HG02970 (cell line): Measurements from ENCODE around the gene OR5AC2.

ENCODE experiments used
- ATAC-seq: cut with Tn5 transposase; IDR thresholded peaks from one replicate; pipeline ENCODE4 v1.9.1; 2021; ENCODE audit warnings: mild to moderate bottlenecking, moderate library complexity, moderate number of reproducible peaks; ENCODE audit not compliant: unreplicated experiment, low FRiP score

OR5AC2 gene

DNA sequence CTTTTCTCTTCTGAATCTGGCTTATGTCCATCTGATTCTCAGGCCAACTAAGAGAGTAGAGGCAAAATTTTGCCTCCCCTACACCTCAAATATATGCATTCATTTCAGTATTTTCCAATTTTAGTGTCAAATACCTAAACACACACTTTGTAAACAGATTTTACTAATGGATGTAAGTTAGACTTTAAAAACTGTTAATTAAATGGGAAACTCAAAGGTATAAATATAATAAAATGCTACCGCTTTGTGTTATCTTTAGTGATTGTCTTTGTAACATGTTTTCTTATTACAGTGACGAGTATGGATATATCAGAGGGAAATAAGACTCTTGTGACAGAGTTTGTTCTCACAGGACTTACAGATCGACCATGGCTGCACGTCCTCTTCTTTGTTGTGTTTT, at the start of gene OR5AC2:
TSS of gene OR5AC2 (plus strand) at position 301 of the 400 bp plus-strand sequence. CDS start at position 301, 0 bp downstream.
- ATAC-seq, result no peak

- no peak for ATAC-seq
Measured at GRCh38 chr3:98038286-98038685, 48.7 kb upstream of the OR5AC2 start.

DNA sequence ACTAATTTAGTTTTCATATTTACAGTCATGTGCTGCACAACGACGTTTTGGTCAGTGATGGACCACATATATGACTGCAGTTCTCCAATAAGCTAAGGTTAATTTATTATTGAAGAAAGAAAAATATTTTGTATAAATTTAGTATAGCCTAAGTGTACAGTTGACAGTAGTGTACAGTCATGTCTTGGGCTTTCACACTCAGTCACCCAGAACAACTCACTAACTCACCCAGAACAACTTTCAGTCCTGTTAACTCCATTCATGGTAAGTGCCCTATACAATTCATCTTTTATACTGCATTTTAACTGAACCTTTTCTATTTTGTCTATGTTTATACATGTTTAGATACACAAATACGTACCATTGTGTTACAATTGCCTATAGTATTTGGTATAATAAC, 48.1 kb upstream of the OR5AC2 start:
- no peak for ATAC-seq

- ATAC-seq, result peak; percentile 96
Measured at GRCh38 chr3:98039322-98040024, 47.5 kb upstream of the OR5AC2 start.

GRCh38 chr3:98041350-98041749, 45.6 kb upstream of the OR5AC2 start:
- ATAC-seq, result no peak

GRCh38 chr3:98048586-98048985, 38.4 kb upstream of the OR5AC2 start:
- ATAC-seq, result no peak

- no peak for ATAC-seq
Measured at GRCh38 chr3:98049271-98049670, 37.7 kb upstream of the OR5AC2 start.

DNA sequence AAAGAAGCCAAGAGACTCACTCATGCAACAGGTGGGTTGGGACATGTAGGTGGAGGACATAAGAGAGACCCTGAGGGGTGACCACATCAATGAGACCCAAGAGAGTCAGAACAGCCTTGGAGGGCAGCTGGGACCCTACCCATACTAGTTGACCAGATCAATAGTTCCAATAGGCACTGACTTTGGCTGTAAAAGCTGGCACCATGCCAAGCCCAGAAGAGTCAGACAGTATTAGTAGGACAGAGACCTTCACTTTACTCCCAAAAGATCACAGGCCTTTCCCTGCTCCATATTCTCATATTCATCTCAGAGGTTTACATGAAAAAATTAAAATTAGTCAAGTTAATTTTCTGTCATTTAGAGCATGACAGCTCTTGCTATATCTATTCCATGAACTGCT, 30.9 kb upstream of the OR5AC2 start:
- ATAC-seq, result no peak

GRCh38 chr3:98057631-98058030, 29.3 kb upstream of the OR5AC2 start:
- ATAC-seq, result no peak

- no peak for ATAC-seq
Measured at GRCh38 chr3:98058244-98058960, 28.6 kb upstream of the OR5AC2 start.

DNA sequence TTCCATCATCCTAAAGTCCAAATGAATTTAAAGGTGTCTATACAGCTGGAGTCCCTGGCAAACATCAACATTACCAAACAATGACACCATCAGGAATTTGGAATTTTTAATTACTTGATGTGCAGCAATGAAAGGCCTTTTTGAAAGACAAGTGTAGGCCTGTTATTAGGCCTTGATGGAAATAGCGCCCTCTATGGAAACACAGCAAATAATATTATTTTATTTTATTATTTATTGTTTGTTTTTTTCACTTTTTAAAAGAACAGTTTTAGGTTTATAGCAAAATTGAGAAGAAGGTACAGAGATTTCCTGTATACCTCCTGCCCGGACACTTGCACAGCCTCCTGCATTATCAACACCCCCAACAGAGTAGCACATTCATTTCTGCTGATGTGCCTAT, 18.1 kb upstream of the OR5AC2 start:
- no peak for ATAC-seq

- no peak for ATAC-seq
Measured at GRCh38 chr3:98070840-98071239, 16.1 kb upstream of the OR5AC2 start.

GRCh38 chr3:98073486-98073885, 13.5 kb upstream of the OR5AC2 start:
- no peak for ATAC-seq

DNA sequence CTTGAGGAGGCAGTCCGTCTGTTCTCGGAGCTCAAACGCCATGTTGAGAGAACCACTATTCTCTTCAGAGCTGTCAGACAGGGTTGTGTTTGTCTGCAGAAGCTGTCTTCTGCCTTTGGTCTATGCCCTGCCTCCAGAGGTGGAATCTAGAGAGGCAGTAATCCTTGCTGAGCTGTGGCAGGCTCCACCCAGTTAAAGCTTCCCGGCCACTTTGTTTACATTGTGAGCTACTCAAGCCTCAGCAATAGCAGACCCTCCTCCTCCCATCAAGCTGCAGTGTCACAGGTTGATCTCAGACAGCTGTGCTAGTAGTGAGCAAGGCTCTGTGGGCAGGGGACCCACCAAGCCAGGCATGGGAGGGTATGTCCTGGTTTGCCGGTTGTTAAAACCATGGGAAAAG, 8.9 kb downstream of the OR5AC2 start:
- no peak for ATAC-seq

DNA sequence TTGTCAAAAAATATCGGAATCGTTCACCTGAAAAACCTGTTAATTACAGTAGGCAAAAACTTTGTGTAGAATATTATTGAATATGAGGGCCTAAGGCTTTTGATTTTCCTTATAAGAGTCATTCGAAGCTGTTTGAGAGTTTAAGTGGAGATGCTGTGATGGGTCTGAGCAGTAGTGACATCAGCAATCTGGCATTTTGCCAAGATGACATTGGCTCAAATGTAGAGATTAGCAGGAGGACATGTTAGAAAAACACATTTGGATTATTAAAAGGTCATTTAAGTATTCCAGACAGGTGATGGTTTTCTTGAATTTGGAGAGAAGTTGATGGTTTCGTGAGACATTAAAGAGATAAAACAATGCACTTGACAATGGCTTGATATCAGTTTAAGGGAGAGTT, 12.9 kb downstream of the OR5AC2 start:
- ATAC-seq, result no peak

GRCh38 chr3:98108162-98108561, 21.2 kb downstream of the OR5AC2 start:
- no peak for ATAC-seq

DNA sequence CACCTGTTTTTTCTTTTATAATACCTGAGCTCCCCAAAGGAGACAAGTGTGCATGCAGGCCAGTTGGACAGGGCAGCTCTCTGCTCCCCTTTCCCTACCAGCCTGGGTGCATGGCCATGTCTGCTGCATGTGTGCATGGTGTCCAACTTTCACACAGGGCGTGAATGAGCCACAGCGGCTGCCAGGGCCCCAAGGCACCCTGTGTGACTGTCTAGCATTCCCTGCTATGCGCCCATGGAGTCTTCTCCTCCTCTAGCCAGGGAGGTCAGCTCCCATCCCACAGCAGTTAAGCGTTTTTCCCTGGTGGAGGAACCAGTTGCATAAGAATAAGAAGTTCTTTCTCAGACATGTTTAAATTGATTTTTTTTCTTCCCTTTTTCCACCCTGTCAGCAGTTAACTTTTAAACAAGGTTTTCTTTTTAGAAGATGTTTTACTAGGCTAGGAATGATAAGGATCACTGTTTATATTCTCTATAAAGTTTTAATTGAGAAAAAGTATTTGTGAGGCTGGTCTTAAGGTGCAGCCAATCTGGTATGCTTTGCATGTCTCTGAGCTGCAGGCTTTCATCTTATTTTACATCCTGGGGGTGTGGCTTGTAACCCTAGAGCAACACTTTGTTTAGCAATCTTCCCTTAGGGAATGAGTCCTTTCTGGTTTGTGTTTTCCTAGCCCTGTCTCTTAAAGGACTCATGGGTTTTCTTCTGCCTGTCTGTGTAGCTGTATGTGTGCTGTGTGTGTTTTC, 23.0 kb downstream of the OR5AC2 start:
- no peak for ATAC-seq

GRCh38 chr3:98110550-98110908, 23.6 kb downstream of the OR5AC2 start:
- ATAC-seq, result no peak

GRCh38 chr3:98114264-98114663, 27.3 kb downstream of the OR5AC2 start:
- ATAC-seq, result no peak

DNA sequence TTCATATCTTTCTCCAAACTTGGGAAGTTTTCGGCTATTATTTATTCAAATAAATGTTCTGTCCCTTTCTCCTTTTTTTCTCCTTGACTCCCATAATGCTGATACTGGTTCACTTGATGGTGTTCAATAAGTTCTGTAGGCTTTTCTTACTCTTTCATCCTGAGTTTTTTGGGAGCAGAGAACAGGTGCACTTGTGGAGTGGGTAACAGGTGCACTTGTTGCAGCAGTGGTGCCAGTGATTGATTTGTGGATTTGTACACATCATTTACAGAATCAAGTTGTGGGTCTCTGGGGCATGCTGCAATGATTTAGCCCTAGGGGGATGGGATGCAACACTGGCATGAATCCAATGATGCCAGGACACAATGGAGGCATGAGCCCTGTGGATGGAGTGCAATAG, 28.7 kb downstream of the OR5AC2 start:
- no peak for ATAC-seq

DNA sequence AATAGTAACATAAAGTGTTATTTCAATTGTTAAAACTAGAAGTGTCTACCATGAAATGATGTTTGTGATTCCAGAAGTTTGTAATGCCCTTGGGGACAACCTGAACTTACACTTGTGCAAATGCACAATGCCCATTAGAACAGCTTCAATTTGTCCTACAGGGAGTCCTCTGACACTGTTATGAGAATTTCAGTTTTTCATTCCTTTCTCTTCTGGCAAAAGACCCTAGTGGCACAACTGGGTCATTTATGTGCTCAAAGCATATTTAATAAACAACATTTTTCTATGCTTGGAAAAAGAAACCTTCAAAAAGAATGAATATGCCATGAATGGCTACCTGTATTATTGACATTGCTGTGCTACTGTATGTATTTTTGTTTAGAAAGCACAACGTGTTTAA, 43.4 kb downstream of the OR5AC2 start, which contains the start of gene OR5H1:
TSS of gene OR5H1 (plus strand) at position 301 of the 400 bp plus-strand sequence. CDS start 1,977 bp downstream, outside the sequence.
- ATAC-seq, result no peak
